Measurements from ENCODE around the gene UBAC2.
"Not testable (repeated sequence)": the region's sequence is repeated elsewhere in the genome, so short reads cannot be mapped to it uniquely, and the experiment has no call there.

The UBAC2 gene

DNA sequence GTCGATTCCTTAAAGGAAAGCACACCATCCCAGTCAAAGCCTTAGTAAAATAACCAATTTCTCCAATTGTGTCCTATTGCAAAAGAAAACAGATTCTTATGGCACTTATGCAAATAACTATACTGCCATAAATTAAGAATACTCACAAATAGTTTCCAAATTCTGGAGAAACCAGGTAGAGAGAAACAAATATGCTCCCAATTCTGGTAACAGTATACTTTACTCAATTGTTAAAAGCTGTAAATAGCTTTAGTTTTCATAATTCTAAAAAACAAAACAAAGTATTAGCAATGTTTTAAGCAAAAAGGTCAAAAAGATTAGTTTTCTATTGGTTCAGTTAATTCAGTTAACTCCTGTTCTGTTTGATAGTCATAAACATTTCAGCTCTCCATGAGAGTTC lies 18.2 kb upstream of the UBAC2 start:
- DNase-seq (ENCODE audit: low read depth in 3 of 3, low spot score in 1 of 3) = no peak

DNA sequence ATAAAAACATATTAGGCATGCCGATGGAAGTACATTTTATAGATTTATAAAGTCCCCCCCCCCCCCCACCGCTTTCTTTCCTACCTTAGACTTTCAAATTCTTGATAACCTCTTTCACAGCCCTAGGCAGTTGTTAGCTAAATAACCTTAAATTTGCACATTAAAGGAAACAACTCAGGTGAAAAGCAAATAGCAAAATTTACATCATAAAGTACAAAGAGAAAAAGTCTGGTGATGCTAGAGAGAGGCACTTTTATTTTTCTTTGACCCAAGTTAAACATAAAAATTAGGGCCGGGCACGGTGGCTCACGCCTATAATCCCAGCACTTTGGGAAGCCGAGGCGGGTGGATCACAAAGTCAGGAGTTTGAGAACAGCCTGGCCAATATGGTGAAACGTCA lies 15.0 kb upstream of the UBAC2 start:
- DNase-seq (ENCODE audit: low read depth in 3 of 3, low spot score in 1 of 3) = no peak

DNA sequence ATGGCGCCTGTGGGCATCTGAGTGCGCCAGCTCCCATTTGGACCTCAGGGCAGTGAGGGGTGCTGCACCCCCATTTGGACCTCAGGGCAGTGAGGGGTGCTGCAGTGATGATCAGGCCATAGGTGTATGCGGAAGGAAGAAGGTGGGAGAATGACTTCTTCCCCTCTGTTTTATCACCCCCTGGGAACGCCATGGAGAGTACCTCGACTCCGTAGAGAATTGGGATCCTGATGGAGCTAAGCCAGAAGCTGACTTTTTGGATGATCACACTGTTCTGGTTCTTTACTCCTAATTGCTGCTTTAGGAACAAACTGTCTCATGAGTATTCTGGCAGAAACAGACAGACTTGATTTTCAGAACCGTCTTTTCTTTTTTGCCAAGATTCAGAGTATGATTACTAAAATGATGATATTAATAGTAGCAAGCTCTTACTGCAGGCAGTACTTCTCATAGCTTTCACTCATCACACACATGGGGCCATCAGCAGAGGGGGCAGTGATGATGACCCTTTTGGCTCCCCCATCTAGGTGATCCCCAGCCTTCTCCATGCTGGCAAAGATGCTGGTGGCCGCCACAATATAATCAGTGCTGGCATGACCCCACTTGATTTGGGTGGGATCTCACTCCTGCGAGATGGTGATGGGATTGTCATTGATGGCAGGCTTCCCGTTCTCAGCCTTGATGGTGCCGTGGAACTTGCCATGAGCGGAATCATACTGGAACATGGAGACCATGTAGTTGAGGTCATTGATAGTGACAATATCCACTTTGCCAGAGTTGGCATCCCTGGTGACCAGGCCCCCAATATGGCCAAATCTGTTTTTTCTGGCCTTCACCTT lies 10.3 kb upstream of the UBAC2 start:
- no peak for DNase-seq (ENCODE audit: low read depth in 3 of 3, low spot score in 1 of 3)

DNA sequence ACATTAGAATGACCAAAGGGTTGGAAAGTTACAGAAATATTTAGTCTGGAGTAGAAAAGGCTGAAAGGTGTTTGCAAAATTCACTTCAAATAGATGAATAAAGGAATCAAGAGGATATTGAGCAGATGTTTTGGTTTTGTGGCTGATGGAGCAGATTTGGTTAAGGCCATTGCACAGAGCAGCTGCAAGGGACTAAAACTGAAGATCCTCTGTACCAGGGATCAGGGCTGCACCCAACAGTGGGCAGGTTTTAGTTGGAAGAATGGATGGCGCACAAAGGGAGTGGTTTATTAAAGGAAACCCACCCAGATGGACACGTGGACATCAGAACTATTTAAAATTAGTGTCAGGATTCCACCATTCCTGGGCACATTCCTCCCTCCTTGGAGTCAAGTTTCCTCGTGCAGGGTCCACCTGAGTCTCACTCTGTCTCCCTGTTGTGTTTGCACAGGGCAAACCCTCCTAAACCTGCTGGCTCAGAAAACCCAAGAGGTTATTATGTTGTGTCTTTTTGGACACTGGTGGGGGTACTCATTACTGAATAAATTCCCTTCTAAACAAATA lies 9.2 kb upstream of the UBAC2 start:
- DNase-seq (ENCODE audit: low read depth in 3 of 3, low spot score in 1 of 3) = no peak

DNA sequence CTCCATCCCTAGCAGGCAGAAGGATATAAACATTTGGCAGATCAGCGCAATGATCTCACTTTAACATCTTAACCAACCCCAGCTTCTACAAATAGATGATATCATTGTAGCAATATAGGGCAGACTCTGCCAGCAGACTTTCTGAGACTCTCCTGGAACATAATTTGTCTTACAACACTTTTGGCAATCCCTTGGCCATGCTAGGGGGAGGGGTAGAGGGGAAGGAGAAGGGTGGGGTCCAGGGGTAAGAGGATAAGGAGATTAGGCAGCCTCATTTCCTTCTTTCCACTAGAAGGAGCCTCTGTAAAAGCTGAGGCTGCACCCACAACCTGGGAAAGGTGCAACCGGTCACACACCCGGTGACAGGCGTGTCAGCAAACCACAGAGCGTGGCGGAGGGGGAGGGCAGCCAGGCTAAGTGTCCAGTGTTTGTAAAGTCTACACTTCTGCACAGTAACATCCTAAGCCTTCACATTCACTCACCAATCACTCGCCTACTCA lies 8.7 kb upstream of the UBAC2 start:
- DNase-seq (ENCODE audit: low read depth in 3 of 3, low spot score in 1 of 3) = no peak

DNA sequence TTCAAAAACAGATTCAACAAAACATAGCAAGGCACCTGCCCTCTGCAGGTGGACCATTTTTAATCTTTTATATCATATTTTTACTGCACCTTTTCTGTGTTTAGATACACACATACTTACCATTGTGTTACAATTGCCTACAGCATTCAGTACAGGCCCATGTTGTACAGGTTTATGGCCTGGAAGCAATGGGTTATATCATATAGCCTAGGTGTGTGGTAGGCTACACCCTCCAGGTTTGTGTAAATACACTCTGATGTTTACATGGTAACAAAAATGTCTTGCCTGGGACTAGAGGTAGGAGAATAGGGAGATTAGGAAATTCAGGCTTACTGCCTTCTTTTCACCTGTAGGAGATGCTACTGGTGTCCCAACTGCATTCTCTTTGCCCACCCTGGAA lies 8.2 kb upstream of the UBAC2 start:
- no peak for DNase-seq (ENCODE audit: low read depth in 3 of 3, low spot score in 1 of 3)

DNA sequence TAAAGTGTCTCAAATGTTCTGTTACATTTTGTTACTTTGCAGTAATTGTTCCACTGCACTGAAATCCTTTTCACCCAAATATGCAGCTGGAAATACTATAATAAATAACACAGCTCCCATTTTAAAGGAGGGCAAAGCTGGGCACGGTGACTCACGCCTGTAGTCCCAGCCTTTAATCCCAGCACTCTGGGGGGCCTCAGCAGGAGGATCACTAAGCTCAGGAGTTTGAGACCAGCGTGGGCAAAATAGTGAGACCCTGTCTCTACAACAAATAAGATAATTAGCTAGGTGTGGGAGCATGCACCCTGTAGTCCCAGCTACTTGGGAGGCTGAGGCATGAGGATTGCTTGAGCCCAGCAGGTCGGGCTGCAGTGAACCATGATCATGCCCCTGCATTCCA lies 7.5 kb upstream of the UBAC2 start:
- no peak for DNase-seq (ENCODE audit: low read depth in 3 of 3, low spot score in 1 of 3)

DNA sequence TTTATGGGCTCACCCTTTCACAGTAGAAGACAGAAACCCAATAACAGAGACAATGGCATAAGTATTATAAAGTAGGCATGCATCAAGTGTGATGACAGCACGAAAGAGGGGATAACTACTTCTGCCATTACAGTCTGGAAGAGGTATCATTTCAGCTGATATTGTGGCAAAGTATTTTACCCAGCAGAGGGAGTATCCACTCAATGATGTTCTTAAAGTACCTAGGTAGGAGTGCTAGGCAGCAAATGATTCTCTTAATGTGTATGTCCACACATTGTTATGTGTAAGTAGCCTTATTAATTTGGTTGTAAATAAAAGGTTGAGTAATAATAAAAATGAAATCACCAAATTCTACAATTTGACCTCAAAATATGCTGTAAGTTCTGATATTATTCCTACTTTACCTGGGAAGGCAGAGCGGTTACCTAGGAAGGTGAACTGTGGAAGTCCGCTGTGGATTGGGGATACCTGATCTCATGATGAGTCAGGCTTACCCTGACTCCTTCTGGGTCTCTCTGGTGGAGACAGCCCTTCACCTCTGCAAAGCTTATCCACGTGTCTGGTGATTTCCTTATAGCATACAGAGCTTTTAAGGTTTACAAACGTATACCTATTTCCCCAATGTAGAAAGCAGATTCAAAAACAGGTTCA lies 4.1 kb upstream of the UBAC2 start:
- no peak for DNase-seq (ENCODE audit: low read depth in 3 of 3, low spot score in 1 of 3)

DNA sequence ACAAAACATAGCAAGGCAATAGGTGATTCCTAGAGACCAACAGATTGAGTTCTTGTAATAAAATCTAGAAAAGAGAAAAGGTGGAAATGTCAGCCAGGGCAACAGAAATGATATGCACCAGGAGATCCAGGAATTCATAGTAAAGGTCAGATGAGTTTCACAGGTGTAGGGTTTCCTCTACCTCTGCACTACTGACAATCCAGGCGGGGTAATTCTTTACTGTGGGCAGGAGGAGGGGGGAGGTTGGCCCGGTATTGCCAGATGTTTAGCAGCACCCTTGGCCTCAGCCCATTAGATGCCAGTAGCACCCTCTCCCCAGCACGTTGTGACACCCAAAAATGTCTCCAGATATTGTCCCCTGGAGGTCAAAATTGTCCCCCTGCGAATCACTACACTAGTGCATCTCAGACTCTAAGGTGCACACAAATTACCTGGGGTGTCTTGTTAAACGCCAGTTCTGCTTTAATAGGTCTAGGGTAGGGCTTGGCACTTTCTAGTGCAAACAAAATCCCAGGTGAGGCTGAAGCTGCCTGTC lies 3.5 kb upstream of the UBAC2 start:
- DNase-seq (ENCODE audit: low read depth in 3 of 3, low spot score in 1 of 3) = no peak

DNA sequence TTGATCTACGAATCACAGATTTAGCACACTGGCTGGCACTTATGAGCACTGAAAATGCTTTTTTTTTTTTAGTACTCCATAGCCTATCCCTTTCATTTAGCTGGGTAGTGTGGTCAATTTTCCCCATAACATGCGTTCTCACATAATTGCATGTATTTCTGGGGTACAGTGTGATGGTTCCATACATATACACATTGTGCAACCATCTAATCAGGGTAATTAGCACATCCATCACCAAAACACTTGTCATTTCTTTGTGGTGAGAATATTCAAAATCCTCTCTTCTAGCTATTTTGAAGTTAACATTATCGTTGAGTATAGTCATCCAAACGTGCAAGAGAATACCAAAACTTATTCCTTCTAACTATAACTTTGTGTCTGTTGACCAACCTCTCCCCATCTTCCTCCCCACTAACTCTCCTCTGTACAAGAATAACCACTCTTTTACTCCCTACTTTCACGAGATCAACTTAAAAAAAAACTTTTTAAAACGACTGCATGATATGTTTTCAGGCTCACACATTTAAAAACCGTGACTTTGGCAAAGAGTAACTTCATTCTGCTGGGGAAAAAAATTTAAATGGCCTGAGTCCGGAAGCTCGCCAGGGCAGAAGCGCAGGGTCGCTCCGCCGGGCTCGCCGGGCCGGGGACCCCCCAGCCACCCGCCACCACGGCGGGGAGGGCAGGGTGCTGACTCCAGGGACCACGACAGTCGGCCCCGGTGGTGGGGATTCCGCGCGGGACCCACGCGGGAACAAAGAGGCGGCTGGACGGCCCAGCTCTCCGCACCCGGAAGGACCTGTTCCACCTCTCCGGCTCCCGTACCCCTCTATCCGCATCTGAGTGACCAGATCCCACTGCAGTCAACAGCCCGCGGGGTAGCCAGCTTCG lies 868 bp upstream of the UBAC2 start:
- no peak for DNase-seq (ENCODE audit: low read depth in 3 of 3, low spot score in 1 of 3)

DNA sequence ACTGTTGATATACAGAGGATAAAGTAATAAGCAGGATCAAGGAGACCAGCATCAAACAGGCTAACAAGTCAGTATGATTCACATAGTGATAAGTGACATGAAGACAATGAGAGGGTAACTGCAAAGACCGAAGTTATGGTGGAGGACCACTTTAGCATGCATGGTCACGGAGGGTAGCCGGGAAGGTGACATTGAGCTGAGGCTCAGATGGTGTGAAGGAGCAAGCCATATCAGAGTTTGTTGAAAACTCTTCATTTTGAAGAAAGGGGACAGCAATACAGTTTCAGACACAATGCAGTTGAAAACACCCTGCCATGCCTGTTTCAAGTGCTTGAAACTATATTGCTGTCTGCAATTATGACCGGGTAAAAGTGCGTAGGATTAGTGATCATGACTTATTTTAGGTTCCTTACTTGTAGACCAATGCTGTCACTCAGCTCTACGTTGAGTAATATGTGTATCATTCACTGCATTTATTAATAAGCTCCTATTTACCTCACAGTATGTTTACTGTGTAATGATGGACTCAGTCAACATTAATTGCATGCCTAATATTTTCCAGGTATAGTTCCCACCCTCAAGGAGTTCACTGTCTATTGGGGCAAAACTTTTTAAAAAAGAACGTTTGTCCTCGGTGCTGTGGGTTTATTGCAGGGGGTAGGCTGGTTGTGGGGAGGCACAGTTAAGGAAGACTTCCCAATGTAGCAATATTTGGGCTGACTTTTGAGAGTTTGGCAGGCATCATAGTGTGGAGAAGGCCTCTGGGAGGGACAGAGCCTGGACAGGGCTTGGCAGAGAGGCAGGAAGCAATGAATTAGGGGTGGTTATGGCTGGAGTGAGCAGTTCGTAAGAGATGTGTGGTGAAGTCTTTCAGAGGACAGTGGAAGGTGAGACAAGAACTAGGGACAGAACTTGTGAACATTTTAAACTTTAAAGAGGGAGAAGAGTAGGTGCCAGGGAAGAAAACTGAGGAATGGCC lies 3.2 kb downstream of the UBAC2 start:
- DNase-seq (ENCODE audit: low read depth in 3 of 3, low spot score in 1 of 3) = no peak

DNA sequence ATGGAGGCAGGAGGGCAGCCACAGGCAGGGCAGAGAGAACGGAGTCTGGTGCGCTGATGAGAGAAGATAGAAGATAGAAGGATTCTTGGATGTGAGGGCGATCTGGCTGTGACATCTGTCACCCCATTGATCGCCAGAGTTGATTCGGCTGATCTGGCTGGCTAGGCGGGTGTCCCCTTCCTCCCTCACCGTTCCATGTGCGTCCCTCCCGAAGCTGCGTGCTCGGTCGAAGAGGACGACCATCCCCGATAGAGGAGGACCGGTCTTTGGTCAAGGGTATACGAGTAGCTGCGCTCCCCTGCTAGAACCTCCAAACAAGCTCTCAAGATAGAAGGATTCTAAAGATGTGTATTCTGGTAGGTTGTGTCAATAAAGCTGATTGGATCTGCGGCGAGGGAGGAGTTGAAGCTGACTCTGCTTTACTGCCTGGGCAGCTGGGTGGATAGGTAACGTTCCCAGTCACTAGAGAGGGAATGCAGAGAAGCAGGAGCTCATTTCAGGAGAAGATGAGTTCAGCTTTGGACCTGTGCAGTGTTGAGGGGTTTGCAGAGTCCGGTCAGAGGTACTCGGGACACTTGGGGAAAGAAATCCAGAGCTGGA lies 5.1 kb downstream of the UBAC2 start:
- no peak for DNase-seq (ENCODE audit: low read depth in 3 of 3, low spot score in 1 of 3)

DNA sequence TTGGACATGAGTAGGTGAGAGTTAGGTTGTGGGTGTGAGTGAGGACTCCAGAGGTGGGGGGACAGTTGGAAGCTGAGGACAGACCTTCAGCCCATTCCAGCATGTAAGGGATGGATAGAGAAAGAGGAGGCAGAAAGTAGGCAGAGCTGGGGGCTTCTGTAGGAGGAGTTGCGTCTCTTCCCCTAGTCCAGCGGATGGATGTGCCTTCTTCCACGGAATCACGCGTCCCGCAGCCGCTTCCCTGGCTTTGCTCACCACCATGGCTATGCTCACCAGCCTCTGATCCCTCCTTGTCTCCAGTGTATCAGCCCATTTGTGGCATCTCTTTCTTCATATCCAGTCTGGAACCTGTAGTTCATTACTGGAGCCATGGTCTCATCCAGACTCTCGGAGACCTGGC lies 5.6 kb downstream of the UBAC2 start:
- DNase-seq (ENCODE audit: low read depth in 3 of 3, low spot score in 1 of 3) = no peak

DNA sequence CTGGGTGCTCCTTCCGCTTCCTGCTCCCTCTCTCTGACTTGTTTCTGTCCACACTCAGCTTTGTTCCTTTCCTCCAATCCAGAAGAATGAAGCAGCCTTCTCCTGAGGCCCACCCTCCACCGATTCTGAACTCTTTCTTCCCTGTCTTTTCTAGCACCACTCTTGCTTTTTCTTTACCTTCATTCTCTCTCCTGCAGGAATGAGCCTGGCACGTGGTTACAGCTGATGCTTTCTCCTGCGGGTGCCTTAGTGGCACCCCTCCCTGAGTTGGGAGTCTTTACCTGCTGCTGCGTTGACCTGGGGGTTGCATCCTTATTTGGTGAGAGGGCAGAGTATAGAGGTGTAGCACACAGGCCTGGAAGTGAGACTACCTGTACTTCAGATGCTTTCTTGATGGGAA lies 6.2 kb downstream of the UBAC2 start:
- no peak for DNase-seq (ENCODE audit: low read depth in 3 of 3, low spot score in 1 of 3)

DNA sequence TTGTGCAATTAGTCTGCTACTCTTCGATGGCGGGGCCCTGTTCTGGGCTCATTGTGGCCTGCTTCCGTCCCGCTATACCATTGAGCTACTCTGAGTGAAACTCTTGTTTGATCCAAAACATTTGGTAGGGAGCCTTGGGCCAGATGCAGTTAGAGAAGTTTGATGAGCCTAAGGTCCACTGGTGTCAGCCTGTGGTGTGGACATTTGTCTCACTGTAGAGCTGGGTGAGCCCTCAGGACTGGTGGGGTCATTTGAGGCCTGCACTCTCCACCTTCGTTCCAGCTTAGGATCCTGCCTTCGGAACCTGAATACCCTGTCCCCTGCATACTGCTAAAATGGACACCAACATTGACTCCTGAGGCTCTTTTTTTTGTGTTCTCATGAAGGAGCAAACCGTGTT lies 6.9 kb downstream of the UBAC2 start:
- no peak for DNase-seq (ENCODE audit: low read depth in 3 of 3, low spot score in 1 of 3)

DNA sequence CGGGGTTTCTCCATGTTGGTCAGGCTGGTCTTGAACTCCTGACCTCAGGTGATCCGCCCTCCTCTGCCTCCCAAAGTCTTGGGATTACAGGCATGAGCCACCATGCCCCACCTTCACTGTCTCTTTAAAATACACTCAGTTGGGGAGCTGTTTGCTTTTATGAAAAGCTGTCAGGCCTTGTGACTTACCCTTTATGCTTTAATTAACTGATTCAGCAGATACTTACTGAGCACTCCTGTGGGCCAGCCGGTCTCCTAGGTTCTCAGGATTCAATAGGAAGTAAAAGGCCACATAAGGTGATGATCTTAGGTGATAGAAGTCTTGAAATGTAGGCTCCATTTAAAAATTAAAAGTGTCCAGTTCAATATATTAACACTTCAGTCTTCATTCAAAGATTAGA lies 7.5 kb downstream of the UBAC2 start:
- DNase-seq (ENCODE audit: low read depth in 3 of 3, low spot score in 1 of 3) = no peak

DNA sequence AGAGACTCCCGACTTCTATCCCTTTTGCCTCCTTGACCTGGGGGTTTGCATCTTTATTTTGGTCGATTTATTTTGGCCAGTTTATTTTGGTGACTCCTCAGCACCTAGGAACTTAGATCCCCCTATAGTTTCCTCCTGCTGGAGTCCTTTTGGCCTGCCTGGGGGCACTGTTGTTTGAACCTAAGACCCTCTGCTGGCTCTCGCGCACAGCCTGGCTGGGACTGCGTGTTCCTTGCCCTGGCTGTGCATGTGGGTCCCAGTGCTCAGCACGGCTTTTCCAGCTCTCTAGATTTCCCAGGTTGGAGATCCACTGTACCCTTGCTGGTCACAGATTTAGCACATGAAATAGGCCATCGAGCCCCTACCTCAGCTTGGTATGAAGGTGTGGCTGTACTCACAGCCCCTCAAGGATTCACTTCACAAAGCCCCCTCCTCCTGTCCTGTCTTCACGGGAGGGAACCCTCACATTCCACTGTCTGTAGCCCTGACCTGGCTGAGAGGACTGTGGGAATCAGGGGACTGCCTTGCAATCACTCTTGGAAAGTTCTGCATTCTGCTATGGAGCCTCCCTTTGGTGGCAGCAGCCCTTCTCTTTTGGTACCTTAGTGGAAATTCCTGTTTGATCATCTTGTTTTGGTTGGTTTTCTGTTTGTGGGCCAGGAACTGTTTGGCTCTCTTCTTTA lies 8.3 kb downstream of the UBAC2 start:
- no peak for DNase-seq (ENCODE audit: low read depth in 3 of 3, low spot score in 1 of 3)

DNA sequence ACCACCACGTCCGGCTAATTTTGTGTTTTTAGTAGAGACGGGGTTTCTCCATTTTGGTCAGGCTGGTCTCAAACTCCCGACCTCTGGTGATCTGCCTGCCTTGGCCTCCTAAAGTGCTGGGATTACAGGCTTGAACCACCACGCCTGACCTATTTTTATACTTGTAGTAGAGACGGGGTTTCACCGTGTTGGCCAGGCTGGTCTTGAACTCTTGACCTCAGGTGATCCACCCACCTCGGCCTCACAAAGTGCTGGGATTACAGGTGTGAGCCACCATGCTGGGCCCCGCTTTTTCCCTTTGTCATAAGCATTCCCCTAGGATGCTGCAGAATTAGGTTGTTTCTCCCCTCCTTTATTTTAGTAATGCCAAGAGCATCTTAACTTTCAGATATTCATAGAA lies 10.0 kb downstream of the UBAC2 start:
- DNase-seq (ENCODE audit: low read depth in 3 of 3, low spot score in 1 of 3) = not testable (repeated sequence)

Measured in stimulated activated CD4-positive, alpha-beta T cell treated with anti-CD3 and anti-CD28 coated beads, TNF-alpha, amount 100 ng/mL, for 1 hour (primary cell).